Testis (tissue), 2 donors: ENCODE results near the gene NUMA1.

Experiments
- POLR2A ChIP-seq: fragments of 450-650 bp; IDR thresholded peaks from one replicate; pipeline ENCODE4 v1.6.1; 2017; ENCODE audit warnings: antibody characterized with exemption, mild to moderate bottlenecking, moderate library complexity
- TF ChIP-seq, protein P1 (sequence below), 3 experiments: fragments of 450-650 bp in 2 of 3; fragments of 200-600 bp in 1 of 3; sonication (generic) in 1 of 3; IDR thresholded peaks; one replicate each; pipeline ENCODE4 v1.5.1; 2016 to 2019; ENCODE audit warnings: antibody characterized with exemption in 3 of 3, mild to moderate bottlenecking in 2 of 3, moderate library complexity in 1 of 3

DNA sequence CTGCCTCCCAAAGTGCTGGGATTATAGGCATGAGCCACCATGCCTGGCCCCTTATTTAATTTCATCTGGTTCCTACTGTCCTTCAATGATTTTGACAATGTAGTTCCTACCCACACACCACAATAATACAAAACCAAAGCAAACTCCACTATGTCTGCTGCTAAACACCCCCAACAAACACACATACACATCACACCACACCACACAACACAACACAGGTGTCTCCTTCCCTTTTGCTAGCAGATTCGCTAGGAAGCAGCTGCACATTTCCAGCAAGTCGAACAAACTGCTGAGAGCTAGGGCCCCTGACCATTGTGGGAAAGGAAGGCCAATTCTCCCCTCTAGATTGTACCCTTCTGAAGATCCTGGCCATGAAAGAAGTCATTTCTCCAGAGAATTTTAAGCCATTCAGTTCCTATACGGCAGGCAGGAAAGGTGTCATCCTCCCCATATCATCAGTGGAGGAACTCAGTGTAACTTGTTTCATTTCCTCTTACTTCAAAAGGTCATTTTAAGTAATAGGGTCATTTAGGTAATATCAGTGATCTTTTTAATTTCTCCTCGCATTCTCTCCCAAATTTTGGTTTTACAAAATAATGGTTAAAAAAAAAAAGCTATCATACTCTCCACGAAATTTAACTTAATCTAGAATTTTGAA lies 18.5 kb downstream of the NUMA1 start:
- TF ChIP-seq, protein P1, sequence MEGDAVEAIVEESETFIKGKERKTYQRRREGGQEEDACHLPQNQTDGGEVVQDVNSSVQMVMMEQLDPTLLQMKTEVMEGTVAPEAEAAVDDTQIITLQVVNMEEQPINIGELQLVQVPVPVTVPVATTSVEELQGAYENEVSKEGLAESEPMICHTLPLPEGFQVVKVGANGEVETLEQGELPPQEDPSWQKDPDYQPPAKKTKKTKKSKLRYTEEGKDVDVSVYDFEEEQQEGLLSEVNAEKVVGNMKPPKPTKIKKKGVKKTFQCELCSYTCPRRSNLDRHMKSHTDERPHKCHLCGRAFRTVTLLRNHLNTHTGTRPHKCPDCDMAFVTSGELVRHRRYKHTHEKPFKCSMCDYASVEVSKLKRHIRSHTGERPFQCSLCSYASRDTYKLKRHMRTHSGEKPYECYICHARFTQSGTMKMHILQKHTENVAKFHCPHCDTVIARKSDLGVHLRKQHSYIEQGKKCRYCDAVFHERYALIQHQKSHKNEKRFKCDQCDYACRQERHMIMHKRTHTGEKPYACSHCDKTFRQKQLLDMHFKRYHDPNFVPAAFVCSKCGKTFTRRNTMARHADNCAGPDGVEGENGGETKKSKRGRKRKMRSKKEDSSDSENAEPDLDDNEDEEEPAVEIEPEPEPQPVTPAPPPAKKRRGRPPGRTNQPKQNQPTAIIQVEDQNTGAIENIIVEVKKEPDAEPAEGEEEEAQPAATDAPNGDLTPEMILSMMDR (IDR thresholded peaks at IDR 0.05): no peak
- no peak for TF ChIP-seq POLR2A
